NOMO-1 (cell line): ENCODE measurements around the gene MEPCE.

Experiments
- DNase-seq, 2 experiments: peaks; one replicate each; lab custom pipeline; 2025; ENCODE audit not compliant: unreplicated experiment in 2 of 2; lab: John Stamatoyannopoulos, UW

Gene MEPCE

GRCh38 chr7:100456562-100456961 lies 26.9 kb downstream of the MEPCE start:
- no peak for DNase-seq

- no peak for DNase-seq
Measured at GRCh38 chr7:100457033-100457432, 27.4 kb downstream of the MEPCE start.

- no peak for DNase-seq
Measured at GRCh38 chr7:100464210-100464660, 34.6 kb downstream of the MEPCE start, which contains the start of gene SPACDR. Gene SPACDR, minus strand, starts transcription at chr7:100464260. Its CDS starts 235 bp downstream, at chr7:100464025.

GRCh38 chr7:100464791-100465190 lies 35.2 kb downstream of the MEPCE start:
- DNase-seq: no peak

- no peak for DNase-seq
Measured at GRCh38 chr7:100465299-100465698, 35.7 kb downstream of the MEPCE start.

- DNase-seq: no peak
Measured at GRCh38 chr7:100465702-100466311, 36.2 kb downstream of the MEPCE start.

- DNase-seq: no peak
Measured at GRCh38 chr7:100466653-100467605, 37.3 kb downstream of the MEPCE start.

- no peak for DNase-seq
Measured at GRCh38 chr7:100467638-100468373, 38.2 kb downstream of the MEPCE start.

- DNase-seq: peak; percentile 66 to 77
Measured at GRCh38 chr7:100469227-100470044, 39.8 kb downstream of the MEPCE start.

GRCh38 chr7:100471021-100471420 lies 41.4 kb downstream of the MEPCE start:
- no peak for DNase-seq

- DNase-seq: no peak
Measured at GRCh38 chr7:100472121-100472851, 42.7 kb downstream of the MEPCE start.

- no peak for DNase-seq
Measured at GRCh38 chr7:100472854-100473499, 43.3 kb downstream of the MEPCE start.

- DNase-seq: no peak
Measured at GRCh38 chr7:100475549-100475948, 45.9 kb downstream of the MEPCE start.

- no peak for DNase-seq
Measured at GRCh38 chr7:100476101-100476780, 46.6 kb downstream of the MEPCE start.

- DNase-seq: peak; percentile 25 to 32
Measured at GRCh38 chr7:100476903-100477870, 47.6 kb downstream of the MEPCE start.

GRCh38 chr7:100477871-100478267 lies 48.2 kb downstream of the MEPCE start:
- DNase-seq: no peak

GRCh38 chr7:100478958-100479660 lies 49.5 kb downstream of the MEPCE start, which contains the start of gene TSC22D4:
Gene TSC22D4, minus strand, starts transcription at chr7:100479214. Its CDS starts 1,176 bp downstream, at chr7:100478038.
- DNase-seq: peak; percentile 99 to 100
